ENCODE measurements around the gene CHI3L2.

DNA sequence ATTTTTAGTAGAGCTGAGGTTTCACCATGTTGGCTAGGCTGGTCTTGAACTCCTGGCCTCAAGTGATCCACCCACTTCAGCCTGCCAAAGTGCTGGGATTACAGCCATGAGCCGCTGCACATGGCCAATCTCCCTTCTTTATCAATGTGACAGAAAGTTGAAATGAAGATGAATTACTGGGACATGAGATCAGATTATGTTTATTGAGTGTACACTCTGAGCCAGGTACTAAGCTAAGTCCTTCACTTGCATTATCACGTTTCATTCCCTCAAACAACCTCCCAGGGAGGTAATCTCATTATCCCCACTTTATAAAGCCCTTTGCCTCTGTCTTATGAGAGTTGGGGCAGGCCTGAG, 6.3 kb upstream of the CHI3L2 start:
- TF ChIP-seq, protein P1, sequence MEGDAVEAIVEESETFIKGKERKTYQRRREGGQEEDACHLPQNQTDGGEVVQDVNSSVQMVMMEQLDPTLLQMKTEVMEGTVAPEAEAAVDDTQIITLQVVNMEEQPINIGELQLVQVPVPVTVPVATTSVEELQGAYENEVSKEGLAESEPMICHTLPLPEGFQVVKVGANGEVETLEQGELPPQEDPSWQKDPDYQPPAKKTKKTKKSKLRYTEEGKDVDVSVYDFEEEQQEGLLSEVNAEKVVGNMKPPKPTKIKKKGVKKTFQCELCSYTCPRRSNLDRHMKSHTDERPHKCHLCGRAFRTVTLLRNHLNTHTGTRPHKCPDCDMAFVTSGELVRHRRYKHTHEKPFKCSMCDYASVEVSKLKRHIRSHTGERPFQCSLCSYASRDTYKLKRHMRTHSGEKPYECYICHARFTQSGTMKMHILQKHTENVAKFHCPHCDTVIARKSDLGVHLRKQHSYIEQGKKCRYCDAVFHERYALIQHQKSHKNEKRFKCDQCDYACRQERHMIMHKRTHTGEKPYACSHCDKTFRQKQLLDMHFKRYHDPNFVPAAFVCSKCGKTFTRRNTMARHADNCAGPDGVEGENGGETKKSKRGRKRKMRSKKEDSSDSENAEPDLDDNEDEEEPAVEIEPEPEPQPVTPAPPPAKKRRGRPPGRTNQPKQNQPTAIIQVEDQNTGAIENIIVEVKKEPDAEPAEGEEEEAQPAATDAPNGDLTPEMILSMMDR (IDR thresholded peaks at IDR 0.05; ENCODE audit: low read length) = no peak
- TF ChIP-seq EZH2 (optimal IDR thresholded peaks at IDR 0.05; ENCODE audit: low read depth, low read length) (no peak), EZH2phosphoT487 (IDR thresholded peaks at IDR 0.05; ENCODE audit: low read length) (no peak)
